GM19372 (cell line): ENCODE measurements around the gene R3HDM1.
"Not testable (repeated sequence)": the region's sequence is repeated elsewhere in the genome, so short reads cannot be mapped to it uniquely, and the experiment has no call there.

Experiments
- ATAC-seq: cut with Tn5 transposase; IDR thresholded peaks from one replicate; pipeline ENCODE4 v1.9.1; 2021; ENCODE audit warnings: mild to moderate bottlenecking, low read depth, moderate library complexity; ENCODE audit not compliant: unreplicated experiment

R3HDM1 gene

GRCh38 chr2:135563793-135564192, 32.5 kb downstream of the R3HDM1 start:
- no peak for ATAC-seq

GRCh38 chr2:135570884-135571283, 39.6 kb downstream of the R3HDM1 start:
- no peak for ATAC-seq

GRCh38 chr2:135573620-135574019, 42.3 kb downstream of the R3HDM1 start:
- no peak for ATAC-seq

GRCh38 chr2:135581282-135581681, 50.0 kb downstream of the R3HDM1 start:
- no peak for ATAC-seq

GRCh38 chr2:135582383-135582782, 51.1 kb downstream of the R3HDM1 start:
- ATAC-seq = no peak

- no peak for ATAC-seq
These were observed 54.3 kb downstream of the R3HDM1 start for GRCh38 chr2:135585586-135585985.

GRCh38 chr2:135586148-135586547, 54.9 kb downstream of the R3HDM1 start:
- ATAC-seq = no peak

DNA sequence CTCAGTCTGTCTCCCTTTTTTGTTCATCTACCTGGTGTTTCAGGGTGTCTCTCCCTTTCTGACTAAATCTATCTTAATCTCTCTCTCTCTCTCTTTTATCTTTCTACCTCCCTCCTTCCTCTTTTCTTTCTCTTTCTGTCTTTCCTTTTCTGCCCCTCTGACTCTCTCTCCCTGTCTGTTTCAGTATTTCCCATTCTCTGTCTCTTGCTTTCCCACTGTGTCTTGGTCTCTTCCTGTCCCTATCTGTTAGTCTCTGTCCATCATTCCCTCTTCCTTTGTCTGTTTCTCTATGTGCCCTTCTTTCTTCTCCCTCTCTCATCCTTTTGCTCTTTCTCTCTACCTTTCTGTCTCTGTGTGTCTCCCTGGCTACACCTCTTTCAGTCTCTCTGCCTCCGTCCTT, 56.7 kb downstream of the R3HDM1 start:
- no peak for ATAC-seq

GRCh38 chr2:135590619-135591260, 59.5 kb downstream of the R3HDM1 start:
- no peak for ATAC-seq

- no peak for ATAC-seq
These were observed 69.6 kb downstream of the R3HDM1 start for GRCh38 chr2:135600915-135601314.

- no peak for ATAC-seq
These were observed 72.3 kb downstream of the R3HDM1 start for GRCh38 chr2:135603543-135603942.

DNA sequence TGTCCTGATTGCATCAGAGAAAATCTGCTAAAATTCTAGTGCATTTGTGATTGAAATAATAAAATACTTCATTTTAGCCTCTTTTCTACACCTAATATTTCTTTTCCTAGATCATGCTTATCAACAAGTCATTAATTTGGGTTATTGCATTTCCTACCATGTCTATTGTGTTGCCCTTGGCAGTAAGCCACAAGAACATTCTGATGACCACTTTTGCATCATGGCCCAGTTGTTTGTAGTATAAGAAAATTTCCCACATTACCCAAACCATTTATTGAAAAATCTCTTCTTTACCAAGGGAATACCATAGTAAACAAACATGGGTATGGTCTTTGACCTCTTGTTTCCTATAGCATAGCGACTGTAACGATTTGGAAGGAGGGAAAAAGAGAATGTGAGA, 76.3 kb downstream of the R3HDM1 start:
- no peak for ATAC-seq

- ATAC-seq = no peak
These were observed 81.0 kb downstream of the R3HDM1 start for GRCh38 chr2:135612319-135612718.

DNA sequence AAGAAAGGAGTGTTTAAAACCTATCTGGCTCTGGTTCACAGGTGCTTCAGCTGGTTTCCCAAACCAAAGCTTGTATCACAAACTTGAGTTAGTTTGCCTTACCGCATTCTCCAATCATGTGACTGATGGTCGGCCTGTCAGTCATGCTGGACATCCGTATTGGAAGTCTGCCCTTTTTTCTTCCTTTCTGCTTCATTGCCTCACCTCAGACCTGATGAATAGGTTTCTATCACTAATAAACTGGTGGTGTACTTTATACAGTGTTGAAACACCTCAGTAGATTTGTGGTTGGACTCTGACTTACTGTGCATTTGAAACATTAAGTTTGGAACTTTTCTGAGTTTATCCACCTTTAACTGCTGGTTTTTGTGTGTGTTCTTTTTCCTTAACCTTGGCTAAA, 84.1 kb downstream of the R3HDM1 start:
- no peak for ATAC-seq

- ATAC-seq = no peak
These were observed 86.3 kb downstream of the R3HDM1 start for GRCh38 chr2:135617501-135618015.

- ATAC-seq = no peak
These were observed 88.9 kb downstream of the R3HDM1 start for GRCh38 chr2:135620198-135620597.

DNA sequence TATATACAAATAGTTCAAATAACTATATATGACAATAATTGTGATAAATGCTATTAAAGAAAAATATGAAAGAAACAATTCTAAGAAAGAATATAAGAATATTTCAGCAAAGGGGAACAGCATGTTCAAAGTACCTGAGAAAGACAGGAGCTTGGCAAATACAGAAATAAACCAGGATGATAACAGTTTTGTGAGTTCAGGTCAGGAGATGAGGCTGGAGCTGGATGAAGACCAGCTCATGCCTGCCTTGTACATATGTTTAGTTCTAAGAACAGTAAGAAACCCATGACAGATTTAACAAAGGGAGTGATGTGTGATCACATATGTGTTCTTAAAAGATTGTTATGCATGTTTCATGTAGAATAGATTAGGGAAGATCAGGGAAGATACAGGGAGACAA, 98.2 kb downstream of the R3HDM1 start:
- no peak for ATAC-seq

- ATAC-seq = not testable (repeated sequence)
These were observed 98.8 kb downstream of the R3HDM1 start for GRCh38 chr2:135630034-135630433.

- no peak for ATAC-seq
These were observed 99.2 kb downstream of the R3HDM1 start for GRCh38 chr2:135630488-135630887.

- no peak for ATAC-seq
These were observed 102.3 kb downstream of the R3HDM1 start for GRCh38 chr2:135633582-135633981.

GRCh38 chr2:135635212-135635835, 104.0 kb downstream of the R3HDM1 start:
- no peak for ATAC-seq

DNA sequence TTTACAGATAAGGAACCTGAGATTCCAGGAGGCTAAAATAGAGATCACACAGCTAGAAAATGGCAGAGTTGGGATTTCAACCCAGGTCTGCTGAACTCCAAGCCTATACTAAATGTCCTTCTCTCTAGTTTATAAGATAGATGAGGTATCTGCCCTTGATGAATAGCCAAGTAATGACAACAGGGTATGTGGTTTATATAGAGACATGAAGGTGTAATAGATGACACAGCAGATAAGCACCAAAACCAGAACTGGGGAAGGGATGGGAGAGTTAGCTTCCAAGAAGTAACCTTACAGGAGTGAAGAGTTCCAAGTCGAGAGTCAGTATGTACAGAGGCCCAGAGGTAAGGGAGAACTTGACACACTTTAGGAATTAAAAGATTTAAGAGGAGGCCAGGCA, 105.7 kb downstream of the R3HDM1 start:
- ATAC-seq = no peak
